Lung (tissue), 12 donors: ENCODE data around the gene TACR1. TPM values are rescaled to one million over a fixed set of nuclear protein-coding genes. Genes with fewer than 3 reads are reported as not detected.

Experiments used
- ATAC-seq: fragments of 200-7000 bp; cut with Tn5 transposase; one replicate; pipeline ENCODE4 v1.9.1; 2020; ENCODE audit warnings: moderate number of reproducible peaks; ENCODE audit not compliant: insufficient read depth, low FRiP score
- DNase-seq, 3 donors: peaks; one replicate each; pipeline ENCODE4 v3.0.0-alpha.2; 2013 to 2017
- H3K27ac ChIP-seq, 2 donors: one replicate each; pipeline ENCODE4 v1.5.1; 2013; ENCODE audit warnings: mild to moderate bottlenecking in 2 of 2, moderate library complexity in 2 of 2, control low read depth in 1 of 2, inconsistent platforms in 1 of 2, low read depth in 1 of 2, low read length in 1 of 2
- H3K27me3 ChIP-seq, 3 donors: one replicate each; pipeline ENCODE4 v1.5.1; 2013; ENCODE audit warnings: low read length in 2 of 3; ENCODE audit not compliant: control insufficient read depth in 3 of 3, insufficient read depth in 3 of 3
- H3K36me3 ChIP-seq, 4 donors: one replicate each; pipeline ENCODE4 v1.5.1; 2013; ENCODE audit warnings: low read length in 4 of 4, mild to moderate bottlenecking in 1 of 4, moderate library complexity in 1 of 4; ENCODE audit not compliant: control insufficient read depth in 4 of 4, insufficient read depth in 4 of 4
- H3K4me1 ChIP-seq, 5 donors: one replicate each; pipeline ENCODE4 v1.5.1; 2013; ENCODE audit warnings: low read length in 5 of 5, mild to moderate bottlenecking in 2 of 5, moderate library complexity in 1 of 5; ENCODE audit not compliant: control insufficient read depth in 5 of 5, insufficient read depth in 5 of 5
- H3K4me3 ChIP-seq: one replicate; pipeline ENCODE4 v1.5.1; 2013; ENCODE audit warnings: mild to moderate bottlenecking, control low read depth, moderate library complexity
- H3K9ac ChIP-seq, 2 donors: one replicate each; pipeline ENCODE4 v1.5.1; 2013; ENCODE audit warnings: low read length in 2 of 2, control low read depth in 1 of 2; ENCODE audit not compliant: insufficient read depth in 1 of 2
- H3K9me3 ChIP-seq, 4 donors: one replicate each; pipeline ENCODE4 v1.5.1; 2013; ENCODE audit warnings: low read length in 3 of 4, mild to moderate bottlenecking in 1 of 4, moderate library complexity in 1 of 4; ENCODE audit not compliant: control insufficient read depth in 4 of 4, insufficient read depth in 3 of 4
- CTCF ChIP-seq: IDR thresholded peaks from 2 replicates; pipeline ENCODE4 v1.5.1; 2012; ENCODE audit warnings: mild to moderate bottlenecking; ENCODE audit errors: control extremely low read depth, extremely low read depth
- WGBS, 2 donors: extraction: QIAGEN DNeasy Blood & Tissue Kit; methylation state at CpG; one replicate each; pipeline ENCODE4 v1.1.7; 2013; 5-methylcytosine and 5-hydroxymethylcytosine counted together
- polyA plus RNA-seq, 2 donors: library from polyadenylated mRNA; stranded (reverse); fragments of 200-250 nt; gene quantifications; one replicate each; pipeline ENCODE4 v1.2.1, GENCODE V29; 2013
- total RNA-seq, 2 donors: library from RNA; depleted of rRNA in 1 of 2; stranded (reverse); fragments of >200 nt in 1 of 2; gene quantifications; one replicate each; pipeline ENCODE4 v1.2.1, GENCODE V29; 2014 to 2021
- donor health status: control.
- donor health status: control.
- donor health status: Bipolar disorder and iron deficiency.
- donor health status: healthy.
- donor health status: DM: yes; HTN: yes; CAD: no.

The TACR1 gene
- total and polyA plus RNA-seq, 4 donors, result 0.33 to 1.6 (median 0.59) TPM

- Histone ChIP-seq H3K27ac (no peak overlapping the region), H3K9me3 (no peaks in the 10 kb centered on the region), H3K4me1 (peaks cover 0 to 4% (median 0%) of the 10 kb centered on the region in 5 donors), H3K27me3 (no peaks in the 10 kb centered on the region), H3K9ac (no peak overlapping the region), H3K4me3 (no peak overlapping the region), H3K36me3 (no peaks in the 10 kb centered on the region)
- ATAC-seq (no peak), DNase-seq (no peak)
- TF ChIP-seq CTCF, result no peak
- 79 to 88% methylated on average over 1 of the region's 1 CpG for WGBS, 2 donors
These were observed 125.1 kb downstream of the TACR1 start for GRCh38 chr2:75074228-75074627.

DNA sequence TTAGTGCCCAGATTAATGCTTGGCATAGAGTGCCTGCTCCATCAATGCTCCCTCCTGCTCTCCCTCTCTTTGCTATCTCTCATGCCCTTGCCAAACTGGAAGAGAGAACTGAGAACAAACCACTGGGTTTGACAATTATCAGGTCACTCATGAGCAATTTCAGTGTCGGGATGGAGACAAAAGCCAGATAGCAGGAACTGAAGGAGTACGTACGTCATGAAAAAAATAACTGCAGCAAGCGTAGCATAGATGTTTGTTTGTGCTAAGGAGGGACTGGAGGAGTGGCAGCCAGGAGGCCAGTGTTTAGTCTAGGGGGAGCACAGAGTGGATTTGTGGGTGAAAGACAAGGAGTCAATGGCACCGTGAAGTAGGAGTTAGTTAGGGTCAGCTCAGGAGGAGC lies 127.6 kb downstream of the TACR1 start:
- Histone ChIP-seq H3K27me3 (no peaks in the 10 kb centered on the region), H3K4me1 (peaks cover 0 to 4% (median 0%) of the 10 kb centered on the region in 5 donors), H3K27ac (no peak overlapping the region), H3K36me3 (no peaks in the 10 kb centered on the region), H3K4me3 (no peak overlapping the region), H3K9ac (no peak overlapping the region), H3K9me3 (no peaks in the 10 kb centered on the region)
- WGBS, 2 donors, result 83% methylated on average over 5 of the region's 5 CpGs
- ATAC-seq, result no peak
- DNase-seq, result peak in 1 of 3 donors; percentile 9
- TF ChIP-seq CTCF, result no peak

DNA sequence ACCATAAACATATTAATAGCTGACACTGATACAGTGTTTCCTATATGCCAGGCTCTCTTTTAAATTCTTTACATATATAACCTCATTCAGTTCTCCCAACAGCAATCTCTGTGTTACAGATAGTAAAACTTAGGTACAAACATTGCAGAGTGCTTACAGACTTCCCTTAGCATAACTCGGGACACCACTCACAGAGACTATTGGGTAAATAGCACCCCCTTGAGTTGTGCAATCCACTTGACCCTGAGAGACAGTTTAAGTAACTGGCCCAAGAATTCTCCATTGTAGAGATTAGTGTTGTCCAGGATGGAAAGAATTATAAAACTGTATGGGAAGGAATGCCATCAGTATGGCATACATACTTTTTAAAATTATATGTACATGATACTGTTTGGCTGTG lies 130.8 kb downstream of the TACR1 start:
- ATAC-seq, result no peak
- no peak for DNase-seq
- Histone ChIP-seq H3K36me3 (no peaks in the 10 kb centered on the region), H3K9ac (no peak overlapping the region), H3K4me3 (no peak overlapping the region), H3K4me1 (peaks cover 0 to 12% (median 0%) of the 10 kb centered on the region in 5 donors), H3K27me3 (no peaks in the 10 kb centered on the region), H3K9me3 (no peaks in the 10 kb centered on the region), H3K27ac (no peak overlapping the region)
- 33 to 70% methylated on average over 1 of the region's 1 CpG for WGBS, 2 donors
- TF ChIP-seq CTCF, result no peak

DNA sequence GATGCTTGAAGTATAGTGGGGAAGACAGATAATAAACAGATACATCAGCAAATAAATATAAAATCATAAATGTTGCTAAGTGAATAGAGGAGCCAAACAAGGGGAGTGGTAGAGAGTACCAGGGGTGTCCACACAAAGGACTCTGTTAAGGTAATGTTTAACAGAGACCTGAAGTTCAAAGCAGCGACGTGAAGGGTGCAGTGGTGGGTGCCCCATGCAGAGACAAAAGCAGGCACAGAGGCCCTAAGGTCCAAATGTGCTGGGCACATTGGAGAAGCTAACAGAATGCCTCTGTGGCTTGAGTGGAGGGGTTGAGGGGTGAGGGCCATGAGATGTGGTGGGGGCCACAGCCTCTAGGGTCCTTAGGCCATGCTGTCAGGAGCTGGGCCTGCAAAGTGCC lies 131.8 kb downstream of the TACR1 start:
- ATAC-seq (no peak), DNase-seq (no peak)
- no peaks in the 10 kb centered on the region for H3K27me3 ChIP-seq
- no peaks in the 10 kb centered on the region for H3K36me3 ChIP-seq
- H3K4me3 ChIP-seq, result no peak overlapping the region
- TF ChIP-seq CTCF, result no peak
- no peaks in the 10 kb centered on the region for H3K9me3 ChIP-seq
- H3K4me1 ChIP-seq, result peaks cover 0 to 12% (median 0%) of the 10 kb centered on the region in 5 donors
- H3K9ac ChIP-seq, result no peak overlapping the region
- no peak overlapping the region for H3K27ac ChIP-seq
- whole genome bisulfite sequencing, 2 donors, result 95 to 98% methylated on average over 2 of the region's 2 CpGs
